ENCODE measurements around the gene TMEM127. TPM values are rescaled to one million over a fixed set of nuclear protein-coding genes. Genes with fewer than 3 reads are reported as not detected.
A peak's percentile ranks its signal among the peaks of the same experiment; 100 is the strongest.
"Not testable (repeated sequence)": the region's sequence is repeated elsewhere in the genome, so short reads cannot be mapped to it uniquely, and the experiment has no call there.

The TMEM127 gene
- total RNA-seq, 1 donor from 2014 or later: 34.3 TPM

- ATAC-seq: no peak
Observed at GRCh38 chr2:96240341-96241038, 25.3 kb downstream of the TMEM127 start.

- ATAC-seq: no peak
Observed at GRCh38 chr2:96239745-96240264, 26.0 kb downstream of the TMEM127 start.

- ATAC-seq: no peak
Observed at GRCh38 chr2:96239091-96239490, 26.7 kb downstream of the TMEM127 start.

- no peak for ATAC-seq
Observed at GRCh38 chr2:96238266-96238665, 27.5 kb downstream of the TMEM127 start.

GRCh38 chr2:96236882-96237281, 28.9 kb downstream of the TMEM127 start:
- no peak for ATAC-seq

GRCh38 chr2:96233880-96234316, 31.9 kb downstream of the TMEM127 start:
- peak; percentile 37 for ATAC-seq

- ATAC-seq: no peak
Observed at GRCh38 chr2:96233436-96233835, 32.4 kb downstream of the TMEM127 start.

- no peak for ATAC-seq
Observed at GRCh38 chr2:96231316-96231715, 34.5 kb downstream of the TMEM127 start.

GRCh38 chr2:96225016-96225533, 40.7 kb downstream of the TMEM127 start:
- ATAC-seq: no peak

GRCh38 chr2:96221106-96221505, 44.7 kb downstream of the TMEM127 start:
- not testable (repeated sequence) for ATAC-seq

GRCh38 chr2:96219959-96220358, 45.8 kb downstream of the TMEM127 start:
- ATAC-seq: not testable (repeated sequence)

- ATAC-seq: no peak
Observed at GRCh38 chr2:96218508-96219131, 47.2 kb downstream of the TMEM127 start.

- no peak for ATAC-seq
Observed at GRCh38 chr2:96214554-96214953, 51.2 kb downstream of the TMEM127 start.

- ATAC-seq: no peak
Observed at GRCh38 chr2:96213379-96213778, 52.4 kb downstream of the TMEM127 start.

- no peak for ATAC-seq
Observed at GRCh38 chr2:96212339-96212738, 53.5 kb downstream of the TMEM127 start.

GRCh38 chr2:96209729-96210085, 56.1 kb downstream of the TMEM127 start:
- no peak for ATAC-seq

- ATAC-seq: no peak
Observed at GRCh38 chr2:96209011-96209728, 56.6 kb downstream of the TMEM127 start.

GRCh38 chr2:96208143-96209010, 57.4 kb downstream of the TMEM127 start, which contains the start of gene STARD7:
STARD7 (minus strand) TSS chr2:96208827; CDS start chr2:96208434, 393 bp downstream.
- ATAC-seq: peak; percentile 98

GRCh38 chr2:96207774-96208142, 58.0 kb downstream of the TMEM127 start:
- no peak for ATAC-seq

- ATAC-seq: no peak
Observed at GRCh38 chr2:96207073-96207773, 58.6 kb downstream of the TMEM127 start.

GRCh38 chr2:96205888-96206287, 59.9 kb downstream of the TMEM127 start:
- ATAC-seq: no peak
